Astrocyte of the spinal cord (primary cell): ENCODE results near the gene PAPPA2.

Source experiments
- DNase-seq: peaks from one replicate; pipeline ENCODE4 v3.0.0; 2011; ENCODE audit warnings: low read depth, low spot score
- H3K4me3 ChIP-seq: 2 replicates; pipeline ENCODE4 v1.5.1; 2011; ENCODE audit warnings: low read depth, mild to moderate bottlenecking, low read length, moderate library complexity
- CTCF ChIP-seq: IDR thresholded peaks from 2 replicates; pipeline ENCODE4 v1.5.1; 2012; ENCODE audit warnings: low read depth, mild to moderate bottlenecking, low read length, inconsistent platforms
- in situ Hi-C: cut with HindIII; loops from 2 replicates; pipeline ENCODE4 v1.10.0; 2017; ENCODE audit warnings: low sequenced_read_pairs

Gene PAPPA2

DNA sequence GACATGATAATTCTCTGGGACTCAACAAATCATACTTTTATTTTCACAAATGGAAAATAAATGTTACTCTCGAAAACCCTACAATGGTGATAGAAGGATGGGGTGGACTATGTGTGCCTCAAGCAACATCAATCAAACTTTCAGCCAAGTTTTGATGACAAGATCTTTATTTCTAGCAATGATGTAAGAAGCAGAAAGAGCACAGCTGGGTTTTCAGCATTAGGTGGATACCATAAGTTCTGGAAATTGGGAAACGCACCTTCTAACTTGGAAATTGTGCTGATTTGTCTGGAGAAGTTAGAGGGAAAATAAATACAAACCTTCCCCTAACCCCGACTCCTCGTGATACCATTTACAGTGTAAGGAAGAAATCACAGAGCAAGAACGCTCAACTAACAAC, 320.3 kb downstream of the PAPPA2 start:
- no peak overlapping the region for H3K4me3 ChIP-seq
- DNase-seq: no peak
- in situ Hi-C loops: no loop called here
- TF ChIP-seq CTCF: no peak

- no peak overlapping the region for H3K4me3 ChIP-seq
- DNase-seq: no peak
- in situ Hi-C loops: no loop called here
- TF ChIP-seq CTCF: no peak
Observed at GRCh38 chr1:176785056-176785455, 322.1 kb downstream of the PAPPA2 start.

GRCh38 chr1:176785791-176786190, 322.8 kb downstream of the PAPPA2 start:
- in situ Hi-C loops: no loop called here
- H3K4me3 ChIP-seq: no peak overlapping the region
- no peak for TF ChIP-seq CTCF
- no peak for DNase-seq

- no peak overlapping the region for H3K4me3 ChIP-seq
- TF ChIP-seq CTCF: no peak
- DNase-seq: no peak
- in situ Hi-C loops: no loop called here
Observed at GRCh38 chr1:176786274-176786673, 323.3 kb downstream of the PAPPA2 start.

DNA sequence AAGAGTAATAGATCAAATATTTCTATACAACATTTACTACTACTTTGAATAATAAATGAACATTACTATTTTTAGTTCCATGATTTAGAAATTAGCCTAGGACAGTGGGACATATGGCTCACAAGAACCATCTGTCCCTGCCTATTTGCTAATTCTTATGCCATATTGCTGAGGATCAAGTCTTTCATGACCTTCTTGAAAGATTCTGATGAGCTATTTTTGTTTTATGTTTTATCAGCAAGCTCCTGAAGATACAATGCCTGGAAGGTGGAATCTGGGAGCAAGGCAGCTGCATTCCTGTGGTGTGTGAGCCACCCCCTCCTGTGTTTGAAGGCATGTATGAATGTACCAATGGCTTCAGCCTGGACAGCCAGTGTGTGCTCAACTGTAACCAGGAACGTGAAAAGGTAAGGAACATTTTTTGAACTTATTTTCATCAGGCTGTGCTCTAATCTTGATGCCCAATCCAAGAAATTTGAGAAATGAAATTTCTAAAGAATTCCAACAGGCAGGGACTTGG, 326.7 kb downstream of the PAPPA2 start:
- H3K4me3 ChIP-seq: no peak overlapping the region
- in situ Hi-C loops: no loop called here
- TF ChIP-seq CTCF: no peak
- peak; percentile 16 for DNase-seq

DNA sequence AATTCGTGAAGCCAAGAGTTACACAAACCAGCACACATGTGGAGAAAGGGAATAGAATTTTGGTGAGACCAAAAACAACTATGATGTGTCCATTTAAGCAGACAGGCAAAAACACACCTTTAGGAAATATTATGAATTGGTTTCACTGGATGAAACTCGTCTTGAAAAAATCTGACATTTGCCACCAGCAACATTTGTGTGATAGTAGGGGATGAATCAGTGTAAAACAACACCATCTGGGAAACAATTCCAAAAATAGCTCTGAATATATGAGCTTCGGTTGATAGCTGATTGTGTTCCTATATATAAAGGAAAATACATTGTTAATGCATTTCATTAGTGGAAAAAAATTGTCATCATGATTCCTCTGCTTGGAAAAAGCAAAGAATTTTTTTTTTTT, 327.8 kb downstream of the PAPPA2 start:
- H3K4me3 ChIP-seq: no peak overlapping the region
- no peak for DNase-seq
- TF ChIP-seq CTCF: no peak
- in situ Hi-C loops: no loop called here

DNA sequence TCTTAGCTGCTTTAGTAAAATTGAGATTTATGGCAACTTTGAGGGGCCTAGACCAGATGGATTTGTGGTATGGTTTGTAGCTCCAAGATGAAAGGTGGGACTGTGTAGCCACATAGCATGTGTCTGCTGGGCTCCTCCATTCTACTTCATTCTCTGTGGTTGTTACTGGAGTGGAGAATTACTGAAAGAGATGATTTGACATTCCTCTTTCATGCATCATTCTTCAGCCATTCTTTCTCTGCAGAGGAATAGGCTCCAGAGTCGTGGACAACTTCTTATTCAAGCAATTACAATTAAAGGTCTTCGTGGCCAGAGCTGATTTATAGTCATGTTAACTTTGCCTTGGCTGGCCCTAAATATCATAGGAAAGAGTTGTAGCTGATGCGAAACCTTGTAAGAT, 328.9 kb downstream of the PAPPA2 start:
- in situ Hi-C loops: no loop called here
- peak; percentile 10 for DNase-seq
- no peak overlapping the region for H3K4me3 ChIP-seq
- TF ChIP-seq CTCF: no peak
